ENCODE measurements around the gene TBC1D9B.
A peak's percentile ranks its signal among the peaks of the same experiment; 100 is the strongest.

Gene TBC1D9B

GRCh38 chr5:179818746-179819295, 88.9 kb downstream of the TBC1D9B start:
- Histone ChIP-seq H3K4me1 (ENCODE audit: control insufficient read depth, insufficient read depth, low read length) (peaks cover 50% of the 10 kb centered on the region), H3K9me3 (ENCODE audit: control insufficient read depth, low read length) (no peaks in the 10 kb centered on the region), H3K36me3 (ENCODE audit: control insufficient read depth, insufficient read depth, low read length) (peaks cover 5% of the 10 kb centered on the region), H3K27me3 (ENCODE audit: control insufficient read depth, insufficient read depth, low read length) (no peaks in the 10 kb centered on the region), H3K4me3 (ENCODE audit: low read length) (peak overlapping the region; percentile 63), H3K9ac (ENCODE audit: low read length) (peak overlapping the region; percentile 97)

GRCh38 chr5:179817890-179818745, 89.6 kb downstream of the TBC1D9B start:
- H3K4me1 ChIP-seq (ENCODE audit: control insufficient read depth, insufficient read depth, low read length) = peaks cover 43% of the 10 kb centered on the region
- peaks cover 5% of the 10 kb centered on the region for H3K36me3 ChIP-seq (ENCODE audit: control insufficient read depth, insufficient read depth, low read length)
- no peaks in the 10 kb centered on the region for H3K9me3 ChIP-seq (ENCODE audit: control insufficient read depth, low read length)
- peak overlapping the region; percentile 74 for H3K9ac ChIP-seq (ENCODE audit: low read length)
- peak overlapping the region; percentile 63 for H3K4me3 ChIP-seq (ENCODE audit: low read length)
- no peaks in the 10 kb centered on the region for H3K27me3 ChIP-seq (ENCODE audit: control insufficient read depth, insufficient read depth, low read length)

- no peaks in the 10 kb centered on the region for H3K27me3 ChIP-seq (ENCODE audit: control insufficient read depth, insufficient read depth, low read length)
- peaks cover 36% of the 10 kb centered on the region for H3K4me1 ChIP-seq (ENCODE audit: control insufficient read depth, insufficient read depth, low read length)
- H3K9ac ChIP-seq (ENCODE audit: low read length) = peak overlapping the region; percentile 55
Measured at GRCh38 chr5:179817470-179817840, 90.2 kb downstream of the TBC1D9B start.

GRCh38 chr5:179816796-179817469, 90.8 kb downstream of the TBC1D9B start:
- Histone ChIP-seq H3K9me3 (ENCODE audit: control insufficient read depth, low read length) (no peaks in the 10 kb centered on the region), H3K4me3 (ENCODE audit: low read length) (no peak overlapping the region), H3K9ac (ENCODE audit: low read length) (peak overlapping the region; percentile 55), H3K27me3 (ENCODE audit: control insufficient read depth, insufficient read depth, low read length) (no peaks in the 10 kb centered on the region), H3K36me3 (ENCODE audit: control insufficient read depth, insufficient read depth, low read length) (no peaks in the 10 kb centered on the region), H3K4me1 (ENCODE audit: control insufficient read depth, insufficient read depth, low read length) (peaks cover 31% of the 10 kb centered on the region)

More at GRCh38 chr5:179817470-179817840, 90.2 kb downstream of the TBC1D9B start:
- Histone ChIP-seq H3K36me3 (ENCODE audit: control insufficient read depth, insufficient read depth, low read length) (peaks cover under 1% of the 10 kb centered on the region), H3K9me3 (ENCODE audit: control insufficient read depth, low read length) (no peaks in the 10 kb centered on the region), H3K4me3 (ENCODE audit: low read length) (no peak overlapping the region)

GRCh38 chr5:179816401-179816795, 91.3 kb downstream of the TBC1D9B start:
- Histone ChIP-seq H3K4me3 (ENCODE audit: low read length) (no peak overlapping the region), H3K27me3 (ENCODE audit: control insufficient read depth, insufficient read depth, low read length) (no peaks in the 10 kb centered on the region), H3K9ac (ENCODE audit: low read length) (peak overlapping the region; percentile 55), H3K9me3 (ENCODE audit: control insufficient read depth, low read length) (no peaks in the 10 kb centered on the region), H3K36me3 (ENCODE audit: control insufficient read depth, insufficient read depth, low read length) (no peaks in the 10 kb centered on the region), H3K4me1 (ENCODE audit: control insufficient read depth, insufficient read depth, low read length) (peaks cover 31% of the 10 kb centered on the region)

GRCh38 chr5:179815491-179816249, 92.0 kb downstream of the TBC1D9B start:
- Histone ChIP-seq H3K4me1 (ENCODE audit: control insufficient read depth, insufficient read depth, low read length) (peaks cover 31% of the 10 kb centered on the region), H3K36me3 (ENCODE audit: control insufficient read depth, insufficient read depth, low read length) (no peaks in the 10 kb centered on the region), H3K9ac (ENCODE audit: low read length) (no peak overlapping the region), H3K4me3 (ENCODE audit: low read length) (no peak overlapping the region), H3K9me3 (ENCODE audit: control insufficient read depth, low read length) (no peaks in the 10 kb centered on the region), H3K27me3 (ENCODE audit: control insufficient read depth, insufficient read depth, low read length) (no peaks in the 10 kb centered on the region)

- H3K9me3 ChIP-seq (ENCODE audit: control insufficient read depth, low read length) = no peaks in the 10 kb centered on the region
- no peaks in the 10 kb centered on the region for H3K27me3 ChIP-seq (ENCODE audit: control insufficient read depth, insufficient read depth, low read length)
- H3K36me3 ChIP-seq (ENCODE audit: control insufficient read depth, insufficient read depth, low read length) = no peaks in the 10 kb centered on the region
- no peak overlapping the region for H3K4me3 ChIP-seq (ENCODE audit: low read length)
- no peak overlapping the region for H3K9ac ChIP-seq (ENCODE audit: low read length)
- peaks cover 16% of the 10 kb centered on the region for H3K4me1 ChIP-seq (ENCODE audit: control insufficient read depth, insufficient read depth, low read length)
Measured at GRCh38 chr5:179814090-179814489, 93.6 kb downstream of the TBC1D9B start.

GRCh38 chr5:179812997-179813607, 94.6 kb downstream of the TBC1D9B start:
- Histone ChIP-seq H3K27me3 (ENCODE audit: control insufficient read depth, insufficient read depth, low read length) (no peaks in the 10 kb centered on the region), H3K9ac (ENCODE audit: low read length) (no peak overlapping the region), H3K9me3 (ENCODE audit: control insufficient read depth, low read length) (no peaks in the 10 kb centered on the region), H3K4me3 (ENCODE audit: low read length) (no peak overlapping the region), H3K36me3 (ENCODE audit: control insufficient read depth, insufficient read depth, low read length) (no peaks in the 10 kb centered on the region), H3K4me1 (ENCODE audit: control insufficient read depth, insufficient read depth, low read length) (peaks cover 11% of the 10 kb centered on the region)

GRCh38 chr5:179812135-179812825, 95.4 kb downstream of the TBC1D9B start:
- no peaks in the 10 kb centered on the region for H3K36me3 ChIP-seq (ENCODE audit: control insufficient read depth, insufficient read depth, low read length)
- no peaks in the 10 kb centered on the region for H3K9me3 ChIP-seq (ENCODE audit: control insufficient read depth, low read length)
- H3K27me3 ChIP-seq (ENCODE audit: control insufficient read depth, insufficient read depth, low read length) = no peaks in the 10 kb centered on the region
- no peak overlapping the region for H3K9ac ChIP-seq (ENCODE audit: low read length)
- H3K4me1 ChIP-seq (ENCODE audit: control insufficient read depth, insufficient read depth, low read length) = peaks cover 9% of the 10 kb centered on the region
- H3K4me3 ChIP-seq (ENCODE audit: low read length) = no peak overlapping the region
